Osteoblast (primary cell): ENCODE measurements around the gene GPER1. TPM values are rescaled to one million over a fixed set of nuclear protein-coding genes. Genes with fewer than 3 reads are reported as not detected.
A peak's percentile ranks its signal among the peaks of the same experiment; 100 is the strongest.

Experiments
- DNase-seq: peaks from one replicate; pipeline ENCODE4 v3.0.0; 2011; ENCODE audit warnings: low spot score, mixed read lengths; ENCODE audit not compliant: insufficient read length; ENCODE audit errors: missing footprints
- H2AFZ ChIP-seq: 2 replicates; pipeline ENCODE4 v1.6.0; 2011; ENCODE audit warnings: mild to moderate bottlenecking, low read length
- H3K27ac ChIP-seq: 2 replicates; pipeline ENCODE4 v1.5.1; 2011; ENCODE audit warnings: mild to moderate bottlenecking, low read depth, low read length, moderate library complexity
- H3K27me3 ChIP-seq: 2 replicates; pipeline ENCODE4 v1.6.0; 2012; ENCODE audit warnings: mild to moderate bottlenecking, control low read depth, inconsistent platforms, low read length, moderate library complexity; ENCODE audit not compliant: insufficient read depth
- H3K36me3 ChIP-seq: 2 replicates; pipeline ENCODE4 v1.5.1; 2011; ENCODE audit warnings: mild to moderate bottlenecking, low read length, control low read depth, moderate library complexity; ENCODE audit not compliant: insufficient read depth
- H3K4me1 ChIP-seq: 2 replicates; pipeline ENCODE4 v1.5.1; 2011; ENCODE audit warnings: mild to moderate bottlenecking, low read length, control low read depth, moderate library complexity; ENCODE audit not compliant: insufficient read depth
- H3K4me2 ChIP-seq: 2 replicates; pipeline ENCODE4 v1.6.0; 2011; ENCODE audit warnings: mild to moderate bottlenecking, low read length; ENCODE audit not compliant: insufficient read depth
- H3K4me3 ChIP-seq: fragments of 200-600 bp; sonication (generic); 3 replicates; pipeline ENCODE4 v1.5.1; 2012; ENCODE audit warnings: mild to moderate bottlenecking, low read length, inconsistent platforms; ENCODE audit not compliant: insufficient read depth
- H3K79me2 ChIP-seq: 2 replicates; pipeline ENCODE4 v1.6.0; 2012; ENCODE audit warnings: mild to moderate bottlenecking, low read length, control low read depth, inconsistent platforms; ENCODE audit not compliant: insufficient read depth
- H3K9me3 ChIP-seq: 2 replicates; pipeline ENCODE4 v1.5.1; 2011; ENCODE audit warnings: low read depth, low read length, control low read depth
- H4K20me1 ChIP-seq: 2 replicates; pipeline ENCODE4 v1.6.0; 2012; ENCODE audit warnings: mild to moderate bottlenecking, low read length, control low read depth; ENCODE audit not compliant: insufficient read depth
- total RNA-seq: library from RNA; depleted of rRNA; stranded (reverse); fragments of >200 nt; gene quantifications from 2 replicates; pipeline ENCODE4 v1.2.3, GENCODE V29; 2012
- TF ChIP-seq, protein P1 (sequence below): IDR thresholded peaks from 2 replicates; pipeline ENCODE4 v1.5.1; 2011; ENCODE audit warnings: mild to moderate bottlenecking, low read depth, low read length, moderate library complexity; ENCODE audit errors: extremely low read depth

GPER1 gene
- total RNA-seq, 1 donor = 10.5 TPM

DNA sequence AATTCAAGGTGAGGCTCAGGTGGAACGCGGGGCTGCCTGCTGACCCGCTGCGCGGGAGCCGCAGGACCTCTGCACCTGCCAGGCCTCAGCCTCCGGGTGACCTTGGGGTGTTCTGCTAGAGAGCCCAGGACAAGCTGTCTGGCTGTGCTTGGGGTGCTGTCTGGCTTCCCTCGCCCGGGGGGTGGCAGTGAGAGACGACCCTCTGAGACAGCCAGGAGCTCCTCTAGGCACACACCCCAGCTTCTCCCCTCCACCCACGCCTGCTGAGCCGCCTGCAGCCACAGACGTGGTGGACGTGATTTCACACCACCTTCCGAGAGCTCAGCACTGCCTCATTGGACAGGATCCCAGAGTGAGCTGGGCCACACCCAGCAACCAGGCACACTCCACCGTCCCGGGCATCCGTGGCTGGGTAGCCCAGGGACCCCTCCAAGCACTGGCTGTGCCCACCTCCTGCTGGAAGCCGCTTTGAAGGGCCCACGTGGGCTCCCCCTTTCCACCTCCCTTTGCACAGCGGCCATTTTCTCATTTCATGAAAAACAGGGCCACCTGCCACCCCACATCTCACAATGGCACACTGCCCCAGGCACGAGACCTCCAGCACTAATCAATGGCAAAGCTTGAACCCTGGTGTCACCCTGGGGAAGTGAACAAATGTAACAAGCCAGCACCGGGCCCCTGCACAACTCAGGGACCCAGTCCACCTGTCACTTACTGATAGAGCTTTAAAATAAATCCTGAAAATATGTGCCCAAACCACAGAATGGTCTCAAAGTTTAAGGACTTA lies 37.1 kb downstream of the GPER1 start:
- DNase-seq = peak; percentile 88
- Histone ChIP-seq H3K36me3 (peaks cover 7% of the 10 kb centered on the region), H3K79me2 (peaks cover 39% of the 10 kb centered on the region), H3K4me2 (peak overlapping the region; percentile 50), H3K9me3 (no peaks in the 10 kb centered on the region), H2AFZ (peak overlapping the region; percentile 76), H3K4me1 (peaks cover 33% of the 10 kb centered on the region), H3K27ac (peak overlapping the region; percentile 36), H3K4me3 (peak overlapping the region; percentile 33), H4K20me1 (no peaks in the 10 kb centered on the region), H3K27me3 (no peaks in the 10 kb centered on the region)
- TF ChIP-seq, protein P1, sequence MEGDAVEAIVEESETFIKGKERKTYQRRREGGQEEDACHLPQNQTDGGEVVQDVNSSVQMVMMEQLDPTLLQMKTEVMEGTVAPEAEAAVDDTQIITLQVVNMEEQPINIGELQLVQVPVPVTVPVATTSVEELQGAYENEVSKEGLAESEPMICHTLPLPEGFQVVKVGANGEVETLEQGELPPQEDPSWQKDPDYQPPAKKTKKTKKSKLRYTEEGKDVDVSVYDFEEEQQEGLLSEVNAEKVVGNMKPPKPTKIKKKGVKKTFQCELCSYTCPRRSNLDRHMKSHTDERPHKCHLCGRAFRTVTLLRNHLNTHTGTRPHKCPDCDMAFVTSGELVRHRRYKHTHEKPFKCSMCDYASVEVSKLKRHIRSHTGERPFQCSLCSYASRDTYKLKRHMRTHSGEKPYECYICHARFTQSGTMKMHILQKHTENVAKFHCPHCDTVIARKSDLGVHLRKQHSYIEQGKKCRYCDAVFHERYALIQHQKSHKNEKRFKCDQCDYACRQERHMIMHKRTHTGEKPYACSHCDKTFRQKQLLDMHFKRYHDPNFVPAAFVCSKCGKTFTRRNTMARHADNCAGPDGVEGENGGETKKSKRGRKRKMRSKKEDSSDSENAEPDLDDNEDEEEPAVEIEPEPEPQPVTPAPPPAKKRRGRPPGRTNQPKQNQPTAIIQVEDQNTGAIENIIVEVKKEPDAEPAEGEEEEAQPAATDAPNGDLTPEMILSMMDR = no peak

DNA sequence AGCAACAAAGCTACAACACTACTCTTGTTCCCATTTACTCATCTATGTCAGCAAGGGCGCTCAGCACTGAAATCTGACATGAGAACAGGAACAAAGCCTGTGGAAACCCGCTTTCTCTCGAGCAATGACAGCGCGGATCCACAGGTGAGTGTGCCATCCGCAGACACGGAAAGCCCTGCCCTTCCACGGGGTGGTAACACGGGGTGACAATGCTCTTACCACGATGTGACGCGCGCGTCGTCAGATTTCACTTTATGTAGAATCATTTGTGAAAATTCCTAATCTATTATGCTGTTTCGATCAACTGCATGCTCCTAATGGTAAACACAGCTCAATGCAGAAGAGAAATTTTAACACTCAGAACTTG lies 37.7 kb downstream of the GPER1 start:
- Histone ChIP-seq H2AFZ (no peak overlapping the region), H3K9me3 (no peaks in the 10 kb centered on the region), H3K4me1 (peaks cover 33% of the 10 kb centered on the region), H4K20me1 (no peaks in the 10 kb centered on the region), H3K4me2 (no peak overlapping the region), H3K27ac (no peak overlapping the region), H3K4me3 (no peak overlapping the region), H3K27me3 (no peaks in the 10 kb centered on the region), H3K36me3 (peaks cover 7% of the 10 kb centered on the region), H3K79me2 (peaks cover 34% of the 10 kb centered on the region)
- TF ChIP-seq, protein P1 = no peak
- no peak for DNase-seq

DNA sequence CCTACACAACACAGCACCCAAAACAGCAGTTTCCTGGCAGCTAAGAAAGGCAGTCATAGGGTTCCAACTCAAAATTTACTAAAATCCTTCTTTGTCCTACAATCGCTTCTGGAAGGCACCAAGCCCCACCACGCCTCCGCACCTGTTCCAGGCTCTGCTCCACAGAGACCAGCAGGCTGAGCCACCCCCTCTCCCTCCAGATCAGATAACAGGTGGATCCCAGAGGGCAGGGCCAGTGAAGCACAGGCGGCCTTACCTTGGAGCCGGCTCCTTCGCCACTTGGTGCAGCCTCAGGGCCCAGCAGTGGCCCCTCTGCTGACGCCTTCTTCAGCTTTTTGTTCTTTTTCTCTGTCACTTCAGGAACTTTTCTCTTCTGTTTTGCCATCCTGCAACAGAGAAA lies 39.1 kb downstream of the GPER1 start:
- TF ChIP-seq, protein P1 = no peak
- H3K27ac ChIP-seq = no peak overlapping the region
- H2AFZ ChIP-seq = no peak overlapping the region
- H4K20me1 ChIP-seq = no peaks in the 10 kb centered on the region
- H3K36me3 ChIP-seq = peaks cover 7% of the 10 kb centered on the region
- DNase-seq = no peak
- H3K79me2 ChIP-seq = peaks cover 21% of the 10 kb centered on the region
- peaks cover 27% of the 10 kb centered on the region for H3K4me1 ChIP-seq
- no peaks in the 10 kb centered on the region for H3K9me3 ChIP-seq
- no peaks in the 10 kb centered on the region for H3K27me3 ChIP-seq
- H3K4me2 ChIP-seq = no peak overlapping the region
- H3K4me3 ChIP-seq = no peak overlapping the region

DNA sequence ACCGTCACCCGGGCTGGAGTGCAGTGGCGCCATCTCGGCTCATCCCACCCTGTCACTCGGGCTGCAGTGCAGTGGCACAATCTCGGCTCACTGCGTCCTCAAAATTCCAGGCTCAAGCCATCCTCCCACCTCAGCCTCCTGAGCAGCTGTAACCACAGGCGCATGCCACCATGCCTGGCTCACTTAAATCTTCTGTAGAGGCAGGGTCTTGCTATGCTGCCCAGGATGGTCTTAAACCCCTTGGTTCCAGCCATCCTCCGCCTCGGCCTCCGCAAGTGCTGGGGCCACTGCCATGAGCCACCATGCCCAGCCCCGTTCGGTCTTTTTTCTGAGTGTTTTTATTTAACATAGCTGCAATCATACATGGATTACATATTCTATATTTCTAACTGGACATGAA lies 41.5 kb downstream of the GPER1 start:
- Histone ChIP-seq H3K4me3 (no peak overlapping the region), H3K79me2 (peaks cover 11% of the 10 kb centered on the region), H2AFZ (no peak overlapping the region), H3K4me1 (peaks cover 8% of the 10 kb centered on the region), H3K4me2 (no peak overlapping the region), H4K20me1 (no peaks in the 10 kb centered on the region), H3K27ac (no peak overlapping the region), H3K27me3 (no peaks in the 10 kb centered on the region), H3K9me3 (no peaks in the 10 kb centered on the region), H3K36me3 (peaks cover 7% of the 10 kb centered on the region)
- DNase-seq = no peak
- TF ChIP-seq, protein P1 = no peak
